CD4-positive, alpha-beta T cell (primary cell): ENCODE measurements around the gene TBCEL. TPM values are rescaled to one million over a fixed set of nuclear protein-coding genes. Genes with fewer than 3 reads are reported as not detected.
"Not testable (repeated sequence)": the region's sequence is repeated elsewhere in the genome, so short reads cannot be mapped to it uniquely, and the experiment has no call there.

Source experiments
- ATAC-seq: fragments of 200-7000 bp; cut with Tn5 transposase; one replicate; pipeline ENCODE4 v1.10.0; 2022; ENCODE audit warnings: mild to moderate bottlenecking; ENCODE audit not compliant: poor library complexity
- CTCF ChIA-PET: fragments of 350-600 bp; sonication (Branson Sonifier 250); formaldehyde crosslinking; loops from one replicate; lab custom pipeline; 2021; ENCODE audit warnings: antibody characterized with exemption, inconsistent platforms; lab: Charles Lee
- POLR2A ChIA-PET: fragments of 350-600 bp; sonication (Branson Sonifier 250); formaldehyde crosslinking; loops from one replicate; lab custom pipeline; 2021; ENCODE audit warnings: antibody characterized with exemption, inconsistent platforms; lab: Charles Lee
- DNase-seq, 14 experiments: peaks; one replicate each; pipeline ENCODE4 v3.0.0-alpha.2; 2013 to 2020; ENCODE audit warnings: mixed read lengths in 2 of 14
- H3K27ac ChIP-seq, 2 donors: one replicate each; pipeline versions ENCODE4 v1.5.1 to v1.7.0; 2013; ENCODE audit warnings: low read length in 2 of 2, low read depth in 1 of 2, mild to moderate bottlenecking in 1 of 2
- H3K27me3 ChIP-seq, 2 experiments: 1 replicate in 1 of 2; 2 replicates in 1 of 2; pipeline versions ENCODE4 v1.6.1 to v1.7.0; 2013; ENCODE audit warnings: low read length in 2 of 2, control low read depth in 1 of 2, mild to moderate bottlenecking in 1 of 2, moderate library complexity in 1 of 2; ENCODE audit not compliant: insufficient read depth in 2 of 2, control insufficient read depth in 1 of 2
- H3K36me3 ChIP-seq: one replicate; pipeline ENCODE4 v1.6.1; 2013; ENCODE audit warnings: low read length, control low read depth; ENCODE audit not compliant: insufficient read depth
- H3K4me1 ChIP-seq: one replicate; pipeline ENCODE4 v1.6.1; 2013; ENCODE audit warnings: low read length, control low read depth; ENCODE audit not compliant: insufficient read depth
- H3K4me3 ChIP-seq: one replicate; pipeline ENCODE4 v1.5.1; 2013; ENCODE audit warnings: mild to moderate bottlenecking, low read length, moderate library complexity
- H3K9me3 ChIP-seq, 2 experiments: 1 replicate in 1 of 2; 2 replicates in 1 of 2; pipeline versions ENCODE4 v1.6.1 to v1.7.0; 2013; ENCODE audit warnings: low read length in 2 of 2, mild to moderate bottlenecking in 2 of 2, control low read depth in 1 of 2, moderate library complexity in 1 of 2; ENCODE audit not compliant: control insufficient read depth in 1 of 2, insufficient read depth in 1 of 2
- H3K27ac Mint-ChIP-seq: one replicate; pipeline ENCODE4 v1.8.0; 2020; ENCODE audit warnings: mixed read lengths
- H3K27me3 Mint-ChIP-seq: one replicate; pipeline ENCODE4 v1.8.0; 2021; ENCODE audit warnings: mixed read lengths
- H3K36me3 Mint-ChIP-seq: one replicate; pipeline ENCODE4 v1.8.0; 2021; ENCODE audit warnings: low read depth, mixed read lengths
- H3K4me1 Mint-ChIP-seq: one replicate; pipeline ENCODE4 v1.8.0; 2021; ENCODE audit warnings: low read depth, mixed read lengths
- H3K4me3 Mint-ChIP-seq: one replicate; pipeline ENCODE4 v1.8.0; 2020; ENCODE audit warnings: mild to moderate bottlenecking, mixed read lengths
- H3K9me3 Mint-ChIP-seq: one replicate; pipeline ENCODE4 v1.8.0; 2020; ENCODE audit warnings: mixed read lengths
- CTCF ChIP-seq: fragments of 200-600 bp; IDR thresholded peaks from one replicate; pipeline ENCODE4 v1.8.0; 2022; ENCODE audit warnings: antibody characterized with exemption, mild to moderate bottlenecking
- intact Hi-C, 2 experiments: fragments of 100-400 bp; cut with DNase I in 1 of 2; cut with micrococcal nuclease in 1 of 2; formaldehyde crosslinking; loops; one replicate each; pipeline versions ENCODE4 v1.15.1 to v1.9.0; 2023 to 2025; cut with DNase I, micrococcal nuclease
- total RNA-seq, 174 experiments: library from RNA in 2 of 174; stranded (reverse) in 2 of 174; gene quantifications; one replicate each; pipeline ENCODE4 v1.2.3 and lab custom pipeline; 2021 to 2026

TBCEL gene
- total RNA-seq, 2 experiments from 2014 or later = 19.4 to 20.3 TPM

DNA sequence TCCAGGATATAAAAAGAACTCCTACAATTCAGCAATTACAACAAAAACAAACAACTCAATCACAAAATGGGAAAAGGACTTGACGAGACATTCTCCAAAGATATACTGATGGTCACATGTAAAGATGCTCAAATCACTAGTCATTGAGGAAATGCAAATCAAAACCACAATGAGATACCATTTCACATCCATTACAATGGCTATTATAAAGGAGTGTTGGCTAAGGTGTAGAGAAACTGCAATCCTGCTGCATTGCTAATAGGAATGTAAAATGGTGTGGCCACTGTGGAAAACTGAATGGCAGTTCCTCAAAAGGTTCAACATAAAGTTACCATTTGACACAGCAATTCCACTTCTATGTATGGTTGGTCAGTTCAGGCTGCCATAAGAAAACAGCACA, 11.8 kb upstream of the TBCEL start:
- Histone ChIP-seq H3K36me3 (no peaks in the 10 kb centered on the region), H3K27me3 (peaks cover 7 to 11% of the 10 kb centered on the region in 2 experiments), H3K4me3 (no peak overlapping the region), H3K4me1 (no peaks in the 10 kb centered on the region), H3K27ac (no peak overlapping the region), H3K9me3 (no peaks in the 10 kb centered on the region)
- no peaks in the 10 kb centered on the region for H3K36me3 Mint-ChIP-seq
- no peak for TF ChIP-seq CTCF
- CTCF ChIA-PET = no interaction called here
- ATAC-seq (no peak), DNase-seq (no peak)
- H3K4me3 Mint-ChIP-seq = no peak overlapping the region
- POLR2A ChIA-PET = no interaction called here
- peaks cover 38% of the 10 kb centered on the region for H3K27me3 Mint-ChIP-seq
- no peaks in the 10 kb centered on the region for H3K4me1 Mint-ChIP-seq
- H3K9me3 Mint-ChIP-seq = no peaks in the 10 kb centered on the region
- no peak overlapping the region for H3K27ac Mint-ChIP-seq
- intact Hi-C loops = no loop called here

DNA sequence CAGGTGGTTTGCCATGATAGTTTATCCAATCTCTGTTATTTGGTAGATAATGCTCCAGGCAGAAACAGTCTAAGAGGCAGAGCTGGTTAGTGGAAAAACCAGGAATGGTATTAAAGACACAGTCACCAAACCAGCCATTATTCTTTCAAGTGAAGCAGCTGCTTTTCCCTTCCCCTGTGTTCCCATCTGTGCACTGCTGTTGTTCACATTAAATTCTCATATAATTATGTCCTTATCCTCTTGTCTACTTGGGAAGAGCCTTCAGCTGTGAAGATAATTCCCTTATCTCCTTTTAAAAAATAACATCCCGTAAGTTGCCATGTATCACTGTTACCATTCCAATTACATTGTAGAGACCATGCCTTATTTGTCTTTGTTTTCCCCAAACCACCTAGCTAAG, 5.2 kb upstream of the TBCEL start:
- H3K36me3 ChIP-seq = no peaks in the 10 kb centered on the region
- H3K27me3 ChIP-seq = no peaks in the 10 kb centered on the region
- H3K27ac ChIP-seq = no peak overlapping the region
- H3K4me1 ChIP-seq = peaks cover 6% of the 10 kb centered on the region
- no peaks in the 10 kb centered on the region for H3K9me3 ChIP-seq
- intact Hi-C loops = no loop called here
- ATAC-seq (no peak), DNase-seq (no peak)
- POLR2A ChIA-PET = no interaction called here
- H3K4me3 ChIP-seq = no peak overlapping the region
- TF ChIP-seq CTCF = no peak
- CTCF ChIA-PET = no interaction called here
- Mint-ChIP-seq H3K36me3 (no peaks in the 10 kb centered on the region), H3K27me3 (peaks cover 21% of the 10 kb centered on the region), H3K27ac (no peak overlapping the region), H3K4me3 (no peak overlapping the region), H3K9me3 (no peaks in the 10 kb centered on the region), H3K4me1 (peaks cover 5% of the 10 kb centered on the region)

DNA sequence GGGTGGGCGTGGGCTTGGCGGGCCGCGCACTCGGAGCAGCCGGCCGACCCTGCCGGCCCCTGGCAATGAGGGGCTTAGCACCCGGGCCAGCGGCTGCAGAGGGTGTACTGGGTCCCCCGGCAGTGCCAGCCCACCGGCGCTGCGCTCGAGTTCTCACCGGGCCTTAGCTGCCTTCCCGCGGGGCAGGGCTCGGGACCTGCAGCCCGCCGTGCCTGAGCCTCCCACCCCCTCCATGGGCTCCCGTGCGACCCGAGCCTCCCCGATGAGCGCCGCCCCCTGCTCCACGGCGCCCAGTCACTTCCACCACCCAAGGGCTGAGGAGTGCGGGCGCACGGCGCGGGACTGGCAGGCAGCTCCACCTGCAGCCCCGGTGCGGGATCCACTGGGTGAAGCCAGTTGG, 2.2 kb upstream of the TBCEL start:
- POLR2A ChIA-PET, H3K9me3 Mint-ChIP-seq, H3K4me3 Mint-ChIP-seq, ATAC-seq, H3K27ac Mint-ChIP-seq, H3K27me3 ChIP-seq, H3K36me3 ChIP-seq, CTCF ChIA-PET, H3K36me3 Mint-ChIP-seq, H3K4me3 ChIP-seq, H3K27ac ChIP-seq, DNase-seq, H3K9me3 ChIP-seq: not testable (repeated sequence)
- Mint-ChIP-seq H3K4me1 (peaks cover 30% of the 10 kb centered on the region), H3K27me3 (peaks cover 18% of the 10 kb centered on the region)
- intact Hi-C loops = loop anchor here in 1 of 2 experiments (10.0 kb wide), 1 partner anchor 273 kb away; the partner anchor contains the start of gene SC5D
- peaks cover 19% of the 10 kb centered on the region for H3K4me1 ChIP-seq

DNA sequence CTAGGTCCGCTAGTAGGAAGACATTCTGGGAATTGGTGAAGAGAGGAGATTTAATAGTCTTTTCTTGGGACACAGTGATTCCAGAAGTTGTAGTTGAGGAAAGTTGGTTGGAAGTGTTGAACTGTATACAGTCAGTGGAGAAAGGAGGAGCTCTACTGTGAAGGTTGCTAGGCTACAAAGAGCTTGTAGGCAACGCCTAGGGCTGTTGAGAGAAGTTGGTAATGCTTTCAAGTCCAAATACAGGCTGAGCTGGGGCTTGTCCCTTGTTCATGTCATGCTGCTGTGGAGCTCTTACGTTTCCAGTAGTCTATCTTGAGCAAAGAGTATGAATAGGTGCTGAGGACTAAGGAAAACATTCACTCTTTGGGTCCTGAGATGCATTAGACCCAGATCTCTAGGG, 1.1 kb downstream of the TBCEL start:
- H3K4me3 ChIP-seq = peak overlapping the region; percentile 70
- H3K27ac Mint-ChIP-seq = peak overlapping the region; percentile 45
- H3K9me3 ChIP-seq = no peaks in the 10 kb centered on the region
- no peak for TF ChIP-seq CTCF
- no peaks in the 10 kb centered on the region for H3K9me3 Mint-ChIP-seq
- peaks cover 19% of the 10 kb centered on the region for H3K4me1 ChIP-seq
- H3K36me3 ChIP-seq = no peaks in the 10 kb centered on the region
- H3K36me3 Mint-ChIP-seq = peaks cover 2% of the 10 kb centered on the region
- peaks cover 8% of the 10 kb centered on the region for H3K27me3 Mint-ChIP-seq
- H3K4me1 Mint-ChIP-seq = peaks cover 51% of the 10 kb centered on the region
- POLR2A ChIA-PET = no interaction called here
- H3K27me3 ChIP-seq = no peaks in the 10 kb centered on the region
- peak overlapping the region; percentile 94 for H3K4me3 Mint-ChIP-seq
- no peak overlapping the region for H3K27ac ChIP-seq
- DNase-seq (peak in 2 of 14 experiments; percentile 12 to 29), ATAC-seq (peak; percentile 39)
- intact Hi-C loops = loop anchor here in 1 of 2 experiments (10.0 kb wide), 1 partner anchor 270 kb away; the partner anchor contains the start of gene SC5D
- CTCF ChIA-PET = no interaction called here
